HL-60 (cell line): Measurements from ENCODE around the gene ADAM23.

Source experiments
- DNase-seq, 2 experiments: peaks; one replicate each; pipeline ENCODE4 v3.0.0-alpha.2; 2010 to 2020; ENCODE audit warnings: low read depth in 1 of 2, low spot score in 1 of 2
- H3K27ac ChIP-seq: fragments of 250-450 bp; sonication (Bioruptor Pico); replicated peaks from 2 replicates; pipeline ENCODE4 v1.5.1; 2020; ENCODE audit warnings: mild to moderate bottlenecking, moderate library complexity
- H3K27me3 ChIP-seq: fragments of 250-450 bp; sonication (Bioruptor Pico); 2 replicates; pipeline ENCODE4 v1.5.1; 2021; ENCODE audit warnings: mild to moderate bottlenecking, moderate library complexity; ENCODE audit not compliant: insufficient read depth, poor library complexity, severe bottlenecking
- H3K4me3 ChIP-seq: replicated peaks from 2 replicates; pipeline ENCODE4 v1.5.1; 2011; ENCODE audit warnings: mild to moderate bottlenecking, control low read depth, low read length; ENCODE audit not compliant: insufficient read depth
- GABPA ChIP-seq: IDR thresholded peaks from 2 replicates; pipeline ENCODE4 v1.6.1; 2012; ENCODE audit warnings: low read depth
- POLR2AphosphoS5 ChIP-seq: IDR thresholded peaks from 2 replicates; pipeline ENCODE4 v1.6.1; 2012; ENCODE audit warnings: low read depth
- SPI1 ChIP-seq: IDR thresholded peaks from 2 replicates; pipeline ENCODE4 v1.6.1; 2012; ENCODE audit warnings: low read depth, mild to moderate bottlenecking, borderline replicate concordance
- TF ChIP-seq, protein P1 (sequence below): IDR thresholded peaks from one replicate; pipeline ENCODE4 v1.5.1; 2011; ENCODE audit warnings: low read length, control low read depth, inconsistent platforms; ENCODE audit not compliant: insufficient read depth
- TF ChIP-seq, protein P2 (sequence below): IDR thresholded peaks from 2 replicates; pipeline ENCODE4 v1.6.1; 2012; ENCODE audit warnings: low read depth; ENCODE audit not compliant: insufficient replicate concordance

ADAM23 gene

DNA sequence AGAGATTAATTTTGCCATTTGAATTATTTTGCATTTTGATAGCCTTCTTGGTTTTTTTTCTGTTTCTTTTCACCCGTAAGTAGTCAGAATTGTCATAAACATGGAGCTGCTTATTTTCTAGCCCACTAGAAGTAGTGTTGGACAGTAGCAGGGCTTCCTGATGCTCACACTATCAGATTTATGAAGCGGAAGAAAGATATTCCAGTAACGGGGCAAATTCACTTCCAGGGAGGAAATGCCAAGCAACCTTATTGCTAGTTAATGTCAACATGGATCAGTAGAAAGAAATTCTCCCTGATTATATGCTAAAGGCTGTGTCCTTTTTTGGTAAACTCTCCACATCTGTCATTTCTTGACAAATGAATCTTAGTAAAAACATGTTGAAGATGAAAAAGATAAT is 19.2 kb upstream of the ADAM23 start:
- no peak for DNase-seq
- Histone ChIP-seq H3K4me3 (no peak overlapping the region), H3K27ac (no peak overlapping the region), H3K27me3 (no peaks in the 10 kb centered on the region)
- TF ChIP-seq SPI1 (no peak), GABPA (no peak), POLR2AphosphoS5 (no peak)
- TF ChIP-seq, protein P1, sequence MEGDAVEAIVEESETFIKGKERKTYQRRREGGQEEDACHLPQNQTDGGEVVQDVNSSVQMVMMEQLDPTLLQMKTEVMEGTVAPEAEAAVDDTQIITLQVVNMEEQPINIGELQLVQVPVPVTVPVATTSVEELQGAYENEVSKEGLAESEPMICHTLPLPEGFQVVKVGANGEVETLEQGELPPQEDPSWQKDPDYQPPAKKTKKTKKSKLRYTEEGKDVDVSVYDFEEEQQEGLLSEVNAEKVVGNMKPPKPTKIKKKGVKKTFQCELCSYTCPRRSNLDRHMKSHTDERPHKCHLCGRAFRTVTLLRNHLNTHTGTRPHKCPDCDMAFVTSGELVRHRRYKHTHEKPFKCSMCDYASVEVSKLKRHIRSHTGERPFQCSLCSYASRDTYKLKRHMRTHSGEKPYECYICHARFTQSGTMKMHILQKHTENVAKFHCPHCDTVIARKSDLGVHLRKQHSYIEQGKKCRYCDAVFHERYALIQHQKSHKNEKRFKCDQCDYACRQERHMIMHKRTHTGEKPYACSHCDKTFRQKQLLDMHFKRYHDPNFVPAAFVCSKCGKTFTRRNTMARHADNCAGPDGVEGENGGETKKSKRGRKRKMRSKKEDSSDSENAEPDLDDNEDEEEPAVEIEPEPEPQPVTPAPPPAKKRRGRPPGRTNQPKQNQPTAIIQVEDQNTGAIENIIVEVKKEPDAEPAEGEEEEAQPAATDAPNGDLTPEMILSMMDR = no peak
- TF ChIP-seq, protein P2, sequence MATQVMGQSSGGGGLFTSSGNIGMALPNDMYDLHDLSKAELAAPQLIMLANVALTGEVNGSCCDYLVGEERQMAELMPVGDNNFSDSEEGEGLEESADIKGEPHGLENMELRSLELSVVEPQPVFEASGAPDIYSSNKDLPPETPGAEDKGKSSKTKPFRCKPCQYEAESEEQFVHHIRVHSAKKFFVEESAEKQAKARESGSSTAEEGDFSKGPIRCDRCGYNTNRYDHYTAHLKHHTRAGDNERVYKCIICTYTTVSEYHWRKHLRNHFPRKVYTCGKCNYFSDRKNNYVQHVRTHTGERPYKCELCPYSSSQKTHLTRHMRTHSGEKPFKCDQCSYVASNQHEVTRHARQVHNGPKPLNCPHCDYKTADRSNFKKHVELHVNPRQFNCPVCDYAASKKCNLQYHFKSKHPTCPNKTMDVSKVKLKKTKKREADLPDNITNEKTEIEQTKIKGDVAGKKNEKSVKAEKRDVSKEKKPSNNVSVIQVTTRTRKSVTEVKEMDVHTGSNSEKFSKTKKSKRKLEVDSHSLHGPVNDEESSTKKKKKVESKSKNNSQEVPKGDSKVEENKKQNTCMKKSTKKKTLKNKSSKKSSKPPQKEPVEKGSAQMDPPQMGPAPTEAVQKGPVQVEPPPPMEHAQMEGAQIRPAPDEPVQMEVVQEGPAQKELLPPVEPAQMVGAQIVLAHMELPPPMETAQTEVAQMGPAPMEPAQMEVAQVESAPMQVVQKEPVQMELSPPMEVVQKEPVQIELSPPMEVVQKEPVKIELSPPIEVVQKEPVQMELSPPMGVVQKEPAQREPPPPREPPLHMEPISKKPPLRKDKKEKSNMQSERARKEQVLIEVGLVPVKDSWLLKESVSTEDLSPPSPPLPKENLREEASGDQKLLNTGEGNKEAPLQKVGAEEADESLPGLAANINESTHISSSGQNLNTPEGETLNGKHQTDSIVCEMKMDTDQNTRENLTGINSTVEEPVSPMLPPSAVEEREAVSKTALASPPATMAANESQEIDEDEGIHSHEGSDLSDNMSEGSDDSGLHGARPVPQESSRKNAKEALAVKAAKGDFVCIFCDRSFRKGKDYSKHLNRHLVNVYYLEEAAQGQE = no peak

DNA sequence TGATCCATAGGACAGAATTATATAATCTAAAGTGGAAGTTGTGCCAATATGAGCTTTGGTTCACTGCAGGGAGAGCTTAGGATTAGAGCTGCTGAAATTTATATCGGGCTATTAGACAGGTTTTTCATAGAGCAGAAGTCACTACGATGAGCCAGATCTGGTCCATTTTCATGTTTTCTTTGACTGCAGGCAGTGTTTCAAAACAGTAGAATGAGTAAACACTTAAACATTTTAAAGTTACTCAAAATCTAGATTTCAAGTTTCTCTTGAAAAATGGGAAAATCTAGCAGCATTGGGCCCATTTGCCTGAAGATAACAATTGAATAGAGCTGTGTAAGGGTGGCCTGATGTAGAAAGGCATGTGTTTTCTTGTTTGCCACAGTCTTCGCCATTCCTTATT is 14.5 kb upstream of the ADAM23 start:
- TF ChIP-seq SPI1 = no peak
- no peak for TF ChIP-seq GABPA
- TF ChIP-seq, protein P1 = no peak
- no peak for TF ChIP-seq POLR2AphosphoS5
- TF ChIP-seq, protein P2 = no peak
- no peak for DNase-seq
- Histone ChIP-seq H3K4me3 (no peak overlapping the region), H3K27me3 (peaks cover 8% of the 10 kb centered on the region), H3K27ac (no peak overlapping the region)

DNA sequence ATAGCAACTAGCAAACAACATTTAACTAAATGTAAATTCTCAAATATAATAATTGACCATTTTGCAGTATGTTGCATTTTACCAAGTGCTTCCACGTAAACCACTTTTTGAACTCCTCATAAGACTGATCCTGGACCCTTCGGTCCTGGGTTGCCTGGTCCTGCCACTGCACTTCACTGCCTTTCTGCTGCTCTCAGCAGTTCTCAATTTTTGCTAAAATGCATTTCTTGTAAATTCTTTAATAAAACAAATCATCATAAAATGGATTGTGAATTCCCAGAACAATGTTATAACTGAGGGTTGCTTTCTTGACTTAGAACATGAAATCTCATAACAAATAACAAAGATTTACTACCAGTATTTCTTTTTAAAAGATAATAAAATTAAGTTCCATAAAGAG is 12.9 kb upstream of the ADAM23 start:
- no peak overlapping the region for H3K4me3 ChIP-seq
- TF ChIP-seq POLR2AphosphoS5 = no peak
- TF ChIP-seq, protein P1 = no peak
- no peak for TF ChIP-seq SPI1
- TF ChIP-seq GABPA = no peak
- TF ChIP-seq, protein P2 = no peak
- no peak for DNase-seq
- no peak overlapping the region for H3K27ac ChIP-seq
- peaks cover 11% of the 10 kb centered on the region for H3K27me3 ChIP-seq
